ENCODE data around the gene MKX.

The MKX gene, protein sequence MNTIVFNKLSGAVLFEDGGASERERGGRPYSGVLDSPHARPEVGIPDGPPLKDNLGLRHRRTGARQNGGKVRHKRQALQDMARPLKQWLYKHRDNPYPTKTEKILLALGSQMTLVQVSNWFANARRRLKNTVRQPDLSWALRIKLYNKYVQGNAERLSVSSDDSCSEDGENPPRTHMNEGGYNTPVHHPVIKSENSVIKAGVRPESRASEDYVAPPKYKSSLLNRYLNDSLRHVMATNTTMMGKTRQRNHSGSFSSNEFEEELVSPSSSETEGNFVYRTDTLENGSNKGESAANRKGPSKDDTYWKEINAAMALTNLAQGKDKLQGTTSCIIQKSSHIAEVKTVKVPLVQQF

DNA sequence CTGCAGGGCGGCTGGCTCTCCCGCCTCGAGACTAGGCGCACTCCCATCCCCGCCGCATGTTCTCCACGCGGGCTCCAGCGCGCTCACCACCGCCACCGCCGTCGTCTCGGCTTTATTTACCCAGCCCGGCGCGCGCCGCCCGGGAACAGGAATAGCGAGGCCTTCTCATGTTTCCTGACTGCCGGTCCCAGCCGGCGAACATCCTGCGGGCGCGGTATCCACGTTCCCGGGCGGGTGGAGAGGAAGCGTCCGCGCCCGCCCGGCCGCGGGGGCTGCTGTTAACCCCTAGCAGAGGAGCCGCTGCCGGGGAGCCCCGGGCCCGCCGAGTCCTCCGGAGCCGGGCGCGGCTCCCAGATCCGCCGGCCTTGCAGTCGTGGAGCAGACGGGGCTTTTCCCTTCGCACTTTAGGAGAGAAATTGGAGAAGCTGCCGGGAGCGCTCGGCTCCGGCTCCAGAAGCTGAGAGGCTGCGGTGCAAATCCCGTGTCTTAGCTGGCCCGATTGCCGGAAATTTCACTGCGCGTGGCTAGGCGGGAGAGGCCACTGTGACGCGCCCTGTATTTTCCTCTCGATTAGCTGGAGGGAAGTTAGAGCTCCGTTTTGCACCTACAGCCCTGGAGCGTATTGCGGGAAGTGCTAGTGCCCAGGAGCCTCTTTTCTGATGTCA, at the start of gene MKX:
TSS of gene MKX (minus strand) at position 88 of the 665 bp plus-strand sequence. CDS start 2,404 bp downstream, outside the sequence.
- no peak for DNase-seq

DNA sequence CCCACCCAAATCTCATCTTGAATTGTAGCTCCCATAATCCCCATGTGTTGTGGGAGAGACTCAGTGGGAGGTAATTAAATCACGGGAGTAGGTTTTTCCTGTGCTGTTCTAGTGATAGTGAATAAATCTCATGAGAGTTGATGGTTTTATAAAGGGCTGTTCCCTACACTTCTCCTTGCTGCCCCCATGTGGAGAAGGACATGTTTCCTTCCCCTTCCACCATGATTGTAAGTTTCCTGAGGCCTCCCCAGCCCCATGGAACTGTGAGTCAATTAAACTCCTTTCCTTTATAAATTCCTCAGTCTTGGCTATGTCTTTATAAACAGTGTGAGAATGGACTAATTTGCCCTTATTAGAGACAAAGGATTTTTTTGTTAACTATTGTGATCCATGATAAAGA, 48.5 kb upstream of the MKX start:
- DNase-seq, result no peak

DNA sequence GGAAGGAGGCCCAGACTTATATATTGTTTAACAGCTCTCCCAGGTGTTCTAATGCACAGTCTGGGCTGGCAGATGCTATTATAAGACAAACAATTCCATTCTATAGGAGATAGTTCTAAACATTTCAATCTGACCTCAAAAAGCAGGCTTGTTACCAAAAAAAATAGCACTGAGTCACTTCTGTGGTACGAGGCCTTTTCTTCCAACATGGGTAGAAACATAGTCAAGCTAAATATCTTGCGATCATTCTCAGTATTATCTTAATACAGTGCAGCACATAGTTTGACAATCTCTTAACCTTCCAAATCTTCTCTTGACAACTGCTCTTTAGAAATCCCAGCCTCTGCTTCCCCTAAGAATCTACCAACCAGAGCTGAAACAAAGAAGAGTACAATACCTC, 46.6 kb upstream of the MKX start:
- no peak for DNase-seq

DNA sequence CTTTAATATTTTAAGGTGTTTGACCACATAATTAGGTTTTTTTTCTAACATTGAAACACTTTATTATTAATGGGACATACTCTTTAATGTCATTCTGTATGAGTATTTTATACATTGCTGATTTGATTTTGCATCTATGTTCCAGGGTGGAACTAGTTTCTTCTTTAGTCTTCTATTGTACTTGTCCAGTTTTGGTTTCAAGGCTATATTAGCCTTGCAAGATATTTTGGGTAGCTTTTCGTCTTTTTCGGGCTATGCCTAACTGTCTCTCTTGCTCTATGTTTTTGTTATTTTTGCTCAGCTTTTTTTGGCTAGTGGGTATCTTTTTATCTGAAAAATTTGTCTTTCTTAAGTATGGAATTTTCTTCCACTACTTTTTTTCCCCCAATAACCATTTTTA, 38.7 kb upstream of the MKX start:
- DNase-seq, result no peak

DNA sequence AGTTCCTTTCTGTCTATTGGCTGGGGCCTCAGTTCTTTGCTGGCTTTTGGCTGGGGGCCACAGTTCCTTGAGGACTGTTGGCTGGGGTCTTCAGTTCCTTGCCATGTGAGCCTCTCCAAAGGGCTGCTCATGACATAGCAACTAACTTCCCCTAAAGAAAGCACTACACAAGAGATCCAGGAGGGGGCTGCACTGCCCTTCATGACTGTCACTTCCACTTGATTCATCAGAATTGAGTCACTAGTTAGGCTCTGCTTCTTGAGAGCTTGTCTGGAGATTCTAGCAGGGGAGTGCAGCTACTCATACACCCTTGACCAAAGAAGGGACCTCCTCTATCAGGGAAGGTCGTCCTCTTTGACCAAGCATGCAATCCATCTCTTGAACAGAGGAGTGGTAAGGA, 38.0 kb upstream of the MKX start:
- peak; percentile 5 for DNase-seq

DNA sequence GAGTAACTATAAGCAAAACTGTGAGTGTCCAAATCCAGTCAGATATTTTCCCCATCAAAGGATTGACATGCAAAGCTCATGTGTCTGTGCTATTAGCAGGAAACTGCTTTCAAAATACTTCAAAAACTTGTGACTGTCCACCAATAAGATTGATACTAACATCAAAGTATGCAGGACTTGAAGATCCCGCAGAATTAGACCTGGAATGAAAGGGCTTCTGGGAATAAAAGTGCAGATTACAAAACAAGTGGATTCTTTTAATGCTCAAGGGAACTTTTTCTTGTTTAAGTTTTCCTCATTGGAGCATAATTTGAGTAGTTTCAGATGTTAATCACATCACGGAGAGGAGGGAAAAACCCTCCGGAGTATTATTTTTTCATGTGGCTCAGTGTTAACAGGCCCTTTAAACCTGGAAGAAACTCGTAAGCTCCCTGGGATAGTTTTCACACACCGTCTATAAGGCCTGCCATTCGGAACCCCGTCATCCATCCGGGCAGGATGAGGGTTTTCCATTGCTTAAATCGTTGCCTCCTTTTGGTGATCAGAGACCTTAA, 33.9 kb upstream of the MKX start:
- DNase-seq, result no peak

DNA sequence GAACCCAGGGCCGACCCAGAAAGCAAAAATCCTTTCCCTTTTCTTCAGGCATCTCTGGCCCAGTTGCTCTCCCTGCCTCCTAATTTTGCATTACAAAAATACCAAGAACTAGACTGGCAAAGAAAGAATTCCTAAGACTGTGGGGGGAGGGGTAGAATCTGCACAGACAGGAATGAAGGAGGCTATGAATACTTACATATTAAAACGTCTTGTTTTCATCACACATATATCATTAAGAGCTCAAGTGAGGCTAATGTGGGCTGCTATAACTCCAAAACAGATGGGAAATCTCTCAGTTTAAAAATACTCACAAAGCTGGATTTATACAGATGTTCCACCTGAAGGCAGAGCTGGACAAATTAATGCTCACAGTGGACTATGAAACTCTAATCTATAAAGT, 29.2 kb upstream of the MKX start:
- no peak for DNase-seq

DNA sequence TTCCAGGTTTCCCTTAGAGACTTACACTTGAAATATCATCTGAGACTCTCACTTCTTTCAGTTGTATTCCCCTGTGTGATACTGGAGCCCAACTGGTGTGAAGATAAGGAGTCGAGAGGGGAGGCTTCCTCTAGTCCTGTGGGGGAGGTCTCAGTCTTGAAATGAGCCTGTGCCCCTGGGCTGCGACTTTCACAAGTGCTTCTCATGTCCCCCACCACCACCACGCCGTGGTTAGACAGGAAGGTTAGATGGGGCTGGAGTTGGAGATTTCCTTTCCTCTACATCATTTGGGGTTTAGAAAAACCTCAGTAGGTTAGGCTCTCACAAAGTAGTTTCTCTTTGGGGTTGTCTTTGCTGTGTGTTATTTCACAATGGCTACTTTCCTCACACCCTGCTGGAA, 25.6 kb upstream of the MKX start:
- DNase-seq, result no peak

DNA sequence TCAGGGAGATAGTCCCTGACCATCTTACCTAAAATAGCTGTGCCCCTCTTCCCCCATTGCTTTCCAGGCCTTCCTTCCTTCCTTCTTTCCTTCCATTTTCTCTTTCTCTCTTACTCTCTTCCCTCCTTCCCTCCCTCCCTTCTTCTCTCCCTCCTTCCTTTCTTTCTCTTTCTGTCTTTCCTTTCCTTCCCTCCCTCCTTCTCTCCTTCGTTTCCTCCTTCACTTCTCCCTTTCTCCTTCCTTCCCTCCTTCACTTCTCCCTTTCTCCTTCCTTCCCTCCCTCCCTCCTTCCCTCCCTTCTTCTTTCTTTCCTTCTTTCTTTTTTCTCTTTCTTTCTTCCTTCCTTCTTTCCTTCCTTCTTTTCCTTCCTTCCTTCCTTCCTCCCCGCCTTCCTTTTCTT, 24.6 kb upstream of the MKX start:
- no peak for DNase-seq

DNA sequence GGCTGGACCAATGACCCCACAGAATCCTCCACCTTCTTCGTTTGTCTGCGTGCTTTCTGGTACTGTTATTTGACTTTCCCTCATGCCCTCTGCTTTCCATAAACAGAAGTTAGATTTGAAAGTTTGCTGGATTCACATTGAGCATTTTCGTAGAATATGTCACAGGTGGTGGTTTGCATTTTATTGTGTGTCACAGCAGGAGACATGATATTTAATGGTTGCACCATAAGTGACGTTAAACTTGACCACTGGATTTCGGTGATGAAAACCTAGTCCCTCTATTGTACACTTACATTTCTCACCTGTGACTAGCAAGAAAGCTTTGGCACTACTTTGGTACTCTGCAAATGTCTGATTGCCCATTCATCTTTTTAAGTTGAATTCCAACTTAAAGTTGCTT, 15.2 kb upstream of the MKX start:
- DNase-seq, result no peak

DNA sequence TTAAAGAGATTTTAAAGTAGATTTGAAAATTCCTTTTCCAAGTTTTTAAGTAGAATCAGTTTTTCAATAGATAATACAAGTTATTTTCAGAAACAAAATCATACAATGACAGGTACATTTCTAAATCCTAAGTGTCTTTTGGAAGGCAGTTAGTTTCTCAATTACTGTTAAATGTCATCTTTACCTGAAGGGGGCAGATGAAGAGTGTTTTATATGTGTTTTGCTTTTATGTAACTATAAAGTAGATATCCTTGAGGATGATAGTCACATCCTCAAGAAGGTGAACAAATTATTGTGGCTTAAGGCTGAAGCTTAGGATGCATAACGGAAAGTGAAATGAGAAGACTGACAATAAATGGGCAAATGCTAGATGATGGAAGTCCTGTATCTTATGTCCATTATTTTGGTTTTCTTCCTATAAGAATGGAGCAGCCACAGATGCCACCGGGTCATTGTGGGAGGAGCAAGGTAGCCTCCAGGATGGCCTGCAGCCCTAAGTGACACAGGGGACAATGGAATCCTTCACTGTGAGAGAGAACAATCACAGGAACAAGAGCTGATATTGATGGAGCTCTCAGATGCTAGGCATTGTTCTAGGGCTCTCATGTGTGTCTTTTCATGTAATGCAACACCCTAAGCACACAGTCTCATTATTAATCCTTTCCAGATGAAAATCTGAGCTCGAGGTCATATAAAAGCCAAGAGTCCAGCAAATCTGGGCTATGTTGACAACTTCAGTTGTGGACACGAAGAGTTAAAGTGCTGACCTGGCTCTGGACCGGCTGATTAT, 14.1 kb upstream of the MKX start:
- no peak for DNase-seq

DNA sequence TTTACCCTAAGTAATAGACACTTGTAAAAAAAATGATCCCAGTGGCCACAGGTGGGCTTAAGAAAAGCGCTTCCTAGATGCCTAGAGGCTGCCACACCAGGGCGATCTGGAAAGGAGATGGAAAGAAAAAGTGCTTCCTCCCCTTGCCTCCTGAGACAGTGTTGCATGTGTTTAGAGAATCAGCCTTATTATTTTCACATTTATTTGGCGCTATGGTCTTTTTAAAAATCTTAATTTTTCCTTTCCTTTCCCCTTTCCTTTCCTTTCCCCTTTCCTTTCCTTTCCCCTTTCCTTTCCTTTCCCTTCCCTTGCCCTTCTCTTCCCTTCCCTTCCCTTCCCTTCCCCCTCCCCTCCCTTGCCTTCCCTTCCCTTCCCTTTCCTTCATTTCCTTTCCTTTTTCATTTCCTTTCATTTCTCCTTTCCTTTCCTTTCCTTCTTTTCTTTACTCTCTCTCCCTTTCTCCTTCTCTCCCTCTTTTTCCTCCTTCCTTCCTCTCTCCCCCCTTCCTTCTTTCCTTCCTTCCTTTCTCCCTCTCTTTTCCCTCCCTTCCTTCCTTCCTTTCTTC, 7.1 kb upstream of the MKX start:
- DNase-seq, result no peak

DNA sequence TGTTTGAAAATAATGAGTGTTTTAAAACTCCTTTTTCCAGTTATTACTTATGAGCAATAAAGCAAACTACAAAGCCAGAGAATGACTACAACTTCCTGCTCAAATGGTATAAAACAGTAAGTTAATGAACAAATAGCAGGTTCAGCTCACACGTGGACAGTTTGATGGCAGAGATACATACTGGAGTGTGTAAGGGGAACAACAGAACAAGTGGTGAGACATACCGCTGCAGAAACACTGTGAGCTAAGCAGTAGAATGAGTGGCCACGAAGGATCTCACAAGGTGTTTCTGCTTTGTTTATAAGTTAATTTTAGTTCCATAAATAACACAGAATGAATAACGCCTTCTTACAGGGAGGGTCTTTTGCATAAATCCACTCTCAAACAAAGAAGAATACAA, 3.0 kb upstream of the MKX start:
- DNase-seq, result no peak

DNA sequence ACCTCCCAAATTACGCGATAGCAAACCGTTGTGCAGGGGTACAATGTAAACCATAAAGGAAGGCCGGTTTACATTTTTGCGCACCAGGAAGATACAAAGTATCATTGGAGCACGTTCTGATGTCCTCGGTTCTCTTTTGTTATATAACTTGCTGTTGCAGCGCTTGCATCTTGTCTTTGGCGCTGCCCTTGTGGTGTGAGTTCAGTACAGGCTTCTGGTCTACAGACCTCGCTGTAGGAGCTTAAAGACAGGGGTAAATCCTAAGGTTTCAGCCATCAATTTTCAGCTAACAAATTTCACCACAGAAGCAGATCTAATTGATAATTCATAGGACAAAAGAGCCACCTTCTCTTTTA, 1.5 kb upstream of the MKX start:
- no peak for DNase-seq

DNA sequence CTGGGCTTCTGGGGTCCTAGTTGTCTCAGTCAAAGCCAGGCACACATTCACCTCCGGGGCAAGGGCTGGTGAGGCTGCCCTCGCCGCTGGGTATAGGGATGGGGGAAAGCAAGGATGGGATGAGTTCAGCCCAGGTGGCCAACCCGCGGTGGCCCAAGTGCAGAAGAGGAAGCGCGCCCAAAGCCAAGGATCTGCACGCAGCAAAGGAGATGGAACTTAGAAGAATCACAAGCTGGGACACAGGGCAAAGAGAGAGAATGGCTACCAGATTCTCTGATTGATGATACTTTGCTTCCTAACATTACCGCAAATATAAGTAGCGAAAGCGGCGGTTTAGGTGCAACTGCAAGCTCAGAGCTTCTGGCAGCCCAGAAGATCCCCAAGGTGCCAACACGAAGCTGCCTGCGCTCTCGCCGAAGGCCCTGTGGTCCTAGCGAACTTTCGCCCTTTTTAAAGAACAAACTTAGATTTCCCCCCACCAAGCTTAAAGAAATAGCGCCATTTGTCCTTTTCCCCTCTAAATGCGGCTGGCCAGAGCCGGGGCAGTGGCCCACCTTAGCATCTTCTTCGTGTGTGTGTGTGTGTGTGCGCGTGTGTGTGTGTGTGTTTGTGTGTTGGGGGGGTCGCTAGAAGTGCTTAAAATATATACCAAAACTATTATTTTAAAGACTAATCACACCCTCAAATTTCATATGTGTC, 927 bp upstream of the MKX start:
- no peak for DNase-seq

DNA sequence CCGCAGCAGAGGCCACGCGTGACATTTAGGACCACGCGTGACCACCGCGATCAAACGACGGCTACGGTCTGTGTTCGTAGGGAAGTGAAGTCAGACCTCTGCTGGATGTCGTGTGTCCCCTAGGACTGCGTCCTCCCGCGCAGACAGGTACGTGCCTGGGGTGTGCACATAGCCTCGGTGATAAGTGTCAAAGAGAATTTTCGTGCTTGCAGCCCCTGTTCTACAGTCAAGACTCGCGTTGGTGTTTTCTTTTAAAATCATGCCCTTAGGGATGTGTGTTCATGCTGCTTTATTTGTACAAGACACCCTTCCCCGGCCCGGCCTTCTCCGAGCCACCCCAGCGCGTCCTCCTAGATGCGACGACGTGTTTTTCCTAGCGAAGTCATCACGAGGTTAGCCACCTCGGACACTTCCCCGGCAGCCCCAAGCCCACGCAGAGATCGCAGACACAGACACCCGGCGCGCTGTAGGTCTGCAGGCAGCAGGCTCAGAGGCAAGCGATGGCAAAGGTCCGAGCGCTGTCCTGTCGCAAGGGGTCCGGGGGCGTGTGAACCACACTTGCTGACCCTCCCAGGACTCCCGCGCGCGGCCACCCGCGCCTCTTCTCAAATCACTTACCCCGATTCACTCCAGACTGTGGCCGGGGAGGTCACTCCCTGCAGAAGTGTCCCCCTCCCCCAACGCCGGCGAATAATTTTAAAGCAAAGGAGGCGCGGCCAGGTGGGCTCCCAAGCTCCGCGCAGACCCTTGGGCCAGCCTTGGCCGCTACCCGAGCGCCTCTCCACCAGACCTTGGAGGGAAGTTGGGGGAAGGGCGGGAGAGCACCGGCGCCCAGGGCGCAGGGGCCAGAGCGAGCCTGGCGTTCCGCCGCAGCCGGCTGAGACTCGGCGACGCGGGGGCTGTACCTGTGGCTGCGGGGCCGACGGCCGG, 552 bp downstream of the MKX start:
- DNase-seq, result no peak

DNA sequence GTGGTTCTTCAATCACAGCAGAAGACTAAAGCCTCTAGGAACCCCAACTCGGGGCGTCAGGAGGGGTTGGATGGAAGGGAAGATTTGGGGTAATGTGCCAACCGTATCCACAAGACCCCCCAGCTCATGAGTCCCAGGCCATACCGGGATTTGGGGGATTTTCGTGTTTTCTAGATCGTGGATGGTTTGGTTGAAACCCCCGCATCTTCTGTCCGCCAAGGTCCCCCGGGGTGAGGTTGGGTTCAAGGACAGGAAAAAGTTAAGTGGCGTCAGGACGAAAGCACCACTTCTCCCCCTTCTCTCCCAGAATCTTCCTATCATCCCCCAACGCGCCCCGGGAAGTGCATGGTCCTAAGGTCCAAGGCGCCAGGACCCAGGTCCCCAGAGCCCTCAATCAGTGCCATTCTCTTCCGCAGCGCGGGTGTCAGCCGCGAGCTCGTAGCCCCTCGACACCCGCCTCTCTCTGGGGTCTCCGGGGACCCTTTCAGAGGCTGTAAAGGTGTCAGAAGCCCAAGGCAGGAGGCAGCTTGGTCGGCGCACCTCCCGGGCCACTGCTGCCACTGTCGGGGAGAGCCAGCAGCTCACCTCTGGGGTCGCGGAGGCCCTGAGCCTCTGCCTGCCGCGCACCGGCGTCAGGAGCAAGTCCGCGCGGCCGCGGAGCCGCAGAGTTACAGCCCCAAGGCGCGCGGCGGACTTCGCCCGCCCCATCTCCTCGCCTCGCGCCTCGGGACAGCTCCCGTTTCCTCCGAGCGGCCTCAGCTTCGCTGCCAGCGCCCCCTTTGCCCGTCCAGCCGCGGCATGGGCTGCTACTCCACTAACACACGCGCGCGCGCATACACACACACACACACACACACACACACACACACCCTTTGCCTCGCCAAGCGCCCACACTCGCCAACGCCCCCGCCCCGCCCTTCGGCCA, 1.5 kb downstream of the MKX start:
- no peak for DNase-seq

DNA sequence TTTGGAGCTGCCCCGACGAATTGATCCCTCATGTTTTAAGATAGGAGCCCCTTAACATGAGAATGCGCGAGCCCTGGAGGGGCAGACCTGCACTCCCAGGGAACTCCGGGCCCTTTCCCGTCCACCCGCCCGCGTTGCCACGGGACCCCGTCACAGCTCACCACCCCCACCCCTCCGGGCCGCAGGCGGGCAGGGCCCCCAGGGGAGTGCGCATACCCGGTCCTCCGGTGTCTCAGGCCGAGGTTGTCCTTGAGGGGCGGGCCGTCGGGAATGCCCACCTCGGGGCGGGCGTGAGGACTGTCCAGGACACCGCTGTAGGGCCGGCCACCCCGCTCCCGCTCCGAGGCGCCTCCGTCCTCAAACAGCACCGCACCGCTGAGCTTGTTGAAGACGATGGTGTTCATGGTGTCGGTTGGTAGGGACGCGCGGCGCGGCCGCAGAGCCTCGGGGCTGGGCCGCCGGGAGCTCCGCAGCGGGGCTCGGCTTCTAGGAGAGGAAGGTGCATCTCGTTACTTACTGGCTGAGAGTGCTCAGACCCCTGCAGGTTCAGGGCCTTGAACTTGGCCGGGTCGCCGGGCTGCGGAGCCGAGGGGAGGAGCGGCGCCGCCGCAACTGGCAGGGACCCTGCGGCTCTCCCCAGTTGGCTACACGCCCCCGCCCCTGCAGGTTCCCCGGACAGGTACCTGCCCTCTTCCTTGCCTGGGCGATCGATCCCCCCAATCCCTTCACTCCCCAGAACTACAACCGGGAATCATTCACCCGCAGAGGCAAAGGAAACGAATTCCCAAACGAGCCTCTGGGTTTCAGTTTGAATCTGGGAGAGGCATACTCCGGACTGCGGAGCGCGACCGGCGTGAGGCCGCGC, 2.4 kb downstream of the MKX start:
- no peak for DNase-seq
